GM19043 (cell line): ENCODE measurements around the gene TMEM95.
A peak's percentile ranks its signal among the peaks of the same experiment; 100 is the strongest.
"Not testable (repeated sequence)": the region's sequence is repeated elsewhere in the genome, so short reads cannot be mapped to it uniquely, and the experiment has no call there.

ENCODE experiments used
- ATAC-seq: cut with Tn5 transposase; IDR thresholded peaks from one replicate; pipeline ENCODE4 v1.9.1; 2021; ENCODE audit warnings: low read depth; ENCODE audit not compliant: unreplicated experiment

Gene TMEM95

DNA sequence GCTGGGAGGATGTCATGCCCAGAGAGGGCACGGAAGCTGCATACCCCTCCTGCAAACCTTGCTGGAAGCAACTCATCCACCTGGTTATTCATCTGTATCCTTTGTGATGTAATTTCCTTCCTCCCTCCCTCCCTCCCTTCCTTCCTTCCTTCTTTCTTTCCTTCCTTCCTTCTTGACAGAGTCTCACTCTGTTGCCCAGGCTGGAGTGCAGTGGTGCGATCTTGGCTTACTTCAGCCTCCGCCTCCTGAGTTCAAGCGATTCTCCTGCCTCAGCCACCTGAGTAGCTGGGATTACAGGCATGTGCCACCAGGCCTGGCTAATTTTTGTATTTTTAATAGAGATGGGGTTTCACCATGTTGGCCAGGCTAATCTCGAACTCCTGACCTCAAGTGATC lies 13.6 kb downstream of the TMEM95 start:
- ATAC-seq, result not testable (repeated sequence)

DNA sequence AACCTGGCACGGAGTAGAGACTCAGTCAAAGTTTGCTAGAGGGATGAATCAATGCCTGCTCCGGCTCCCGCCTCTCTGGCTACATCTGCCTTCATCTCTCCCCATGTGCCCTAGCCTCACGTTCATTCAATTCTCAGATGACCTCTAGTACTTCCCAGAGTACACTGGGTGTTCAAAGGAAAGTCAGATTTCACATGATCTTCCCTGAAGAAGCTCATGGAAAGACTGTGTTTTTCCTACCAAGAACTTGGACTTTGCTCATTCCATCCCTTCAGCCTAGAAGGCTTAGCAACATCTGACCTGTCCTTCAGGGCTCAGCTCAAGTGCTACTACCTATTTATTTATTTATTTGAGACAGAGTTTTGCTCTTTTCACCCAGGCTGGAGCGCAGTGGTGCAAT lies 14.9 kb downstream of the TMEM95 start:
- no peak for ATAC-seq

DNA sequence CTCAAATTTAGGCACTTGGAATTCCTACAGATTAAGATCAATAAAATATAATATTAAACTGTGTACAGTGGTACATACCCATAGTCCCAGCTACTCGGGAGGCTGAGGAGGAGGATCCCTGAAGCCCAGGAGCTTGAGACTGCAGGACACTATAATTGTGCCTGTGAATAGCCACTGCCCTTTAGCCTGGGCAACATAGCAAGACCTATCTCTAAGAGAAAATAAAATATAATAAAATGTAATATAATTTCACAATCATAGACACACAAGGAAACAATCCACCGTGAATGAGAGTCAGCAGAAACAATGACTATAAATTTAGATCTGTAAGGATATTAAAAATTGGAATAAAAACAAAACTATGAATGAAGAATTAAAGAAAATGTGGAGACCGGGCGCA lies 15.9 kb downstream of the TMEM95 start:
- ATAC-seq, result no peak

DNA sequence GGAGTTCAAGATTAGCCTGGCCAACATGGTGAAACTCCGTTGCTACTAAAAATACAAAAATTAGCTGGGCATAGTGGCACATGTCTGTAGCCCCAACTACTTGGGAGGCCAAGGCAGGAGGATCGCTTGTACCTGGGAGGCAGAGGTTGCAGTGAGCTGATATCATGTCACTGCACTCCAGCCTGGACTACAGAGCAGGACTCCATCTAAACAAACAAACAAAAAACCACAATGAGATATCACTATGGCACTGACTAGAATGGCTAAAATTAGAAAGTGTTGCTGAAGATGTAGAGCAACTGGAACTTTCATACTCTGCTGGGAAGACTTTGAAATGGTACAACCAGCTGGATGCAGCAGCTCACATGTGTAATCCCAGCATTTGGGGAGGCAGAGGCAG lies 19.4 kb downstream of the TMEM95 start:
- ATAC-seq, result no peak

DNA sequence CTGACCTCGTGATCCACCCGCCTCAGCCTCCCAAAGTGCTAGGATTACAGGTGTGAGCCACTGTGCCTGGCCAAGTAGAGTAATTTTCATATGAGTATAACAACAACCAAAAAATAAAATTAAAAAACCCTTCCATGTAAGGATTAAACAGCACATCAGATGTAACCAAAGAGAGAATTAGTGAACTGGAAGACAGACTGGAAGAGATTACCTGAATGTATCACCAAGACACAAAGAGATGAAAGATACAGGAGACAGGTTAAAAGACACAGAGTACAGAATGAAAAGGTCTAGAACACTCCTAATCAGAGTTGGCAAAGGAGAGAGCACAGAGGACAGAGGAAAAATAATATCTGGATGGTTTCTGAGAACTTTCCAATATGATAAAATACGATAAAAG lies 24.2 kb downstream of the TMEM95 start:
- ATAC-seq, result no peak

DNA sequence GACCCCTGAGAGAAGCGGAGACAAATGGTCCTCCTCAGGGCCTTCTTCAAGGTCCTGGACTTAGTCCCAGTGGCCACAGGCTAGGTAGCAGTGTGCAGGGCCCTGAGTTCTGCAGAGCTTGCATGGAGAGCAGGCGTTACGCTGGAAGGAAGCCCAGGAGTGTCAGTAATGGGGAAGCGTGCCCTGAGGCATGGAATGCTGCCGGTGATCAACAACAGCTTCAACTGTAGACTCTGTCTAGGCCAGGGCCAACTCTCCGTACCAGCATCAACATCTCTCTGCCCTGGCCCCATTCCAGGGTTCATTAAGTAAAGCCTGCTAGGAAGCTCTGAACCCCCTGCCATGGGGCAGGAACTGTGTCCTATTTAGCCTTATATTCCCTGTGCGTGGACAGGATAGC lies 25.4 kb downstream of the TMEM95 start:
- no peak for ATAC-seq

DNA sequence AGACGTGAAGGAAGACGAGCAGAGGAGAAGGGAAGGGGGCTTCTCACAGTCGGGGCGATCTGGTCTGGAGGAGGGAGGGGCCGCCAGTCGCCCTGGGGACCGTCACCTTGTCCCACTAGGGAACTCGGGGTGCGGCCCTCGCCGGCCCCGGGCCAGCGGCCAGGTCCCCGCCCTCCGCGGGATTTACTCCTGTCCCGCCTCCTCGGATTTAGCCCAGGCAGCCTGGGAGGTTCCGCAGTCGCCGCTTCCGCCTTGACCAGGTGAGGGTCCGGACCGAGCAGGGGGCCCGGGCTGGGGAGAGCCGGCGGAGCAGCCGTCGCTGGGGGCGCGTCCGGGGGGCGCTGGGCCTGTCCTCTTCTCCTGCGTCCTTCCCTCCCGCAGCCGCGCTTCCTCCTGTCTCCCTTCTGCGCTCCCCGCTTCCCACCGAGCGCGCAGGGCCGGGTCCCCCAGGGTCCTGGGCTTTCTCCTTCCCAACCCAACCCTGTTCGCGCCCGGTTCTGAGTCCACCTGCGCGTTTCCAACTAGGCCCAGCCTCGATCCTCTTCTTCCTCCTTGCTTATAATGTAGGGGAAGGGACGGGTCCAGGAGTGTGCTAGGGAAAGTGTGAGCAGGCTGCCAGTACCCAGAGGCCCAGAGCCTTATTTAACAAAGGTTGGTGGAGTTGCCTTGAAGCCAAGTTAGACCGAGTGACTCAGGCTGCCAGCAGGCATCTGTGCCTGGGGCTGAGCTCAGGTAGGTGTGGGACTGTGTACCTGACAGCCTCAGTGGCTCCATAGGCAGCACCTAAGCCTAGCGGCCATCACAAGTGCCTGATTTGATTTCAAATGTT lies 26.1 kb downstream of the TMEM95 start, which contains the start of gene TNK1:
TSS of gene TNK1 (plus strand) at position 235 of the 829 bp plus-strand sequence. CDS start 1,838 bp downstream, outside the sequence.
- no peak for ATAC-seq

DNA sequence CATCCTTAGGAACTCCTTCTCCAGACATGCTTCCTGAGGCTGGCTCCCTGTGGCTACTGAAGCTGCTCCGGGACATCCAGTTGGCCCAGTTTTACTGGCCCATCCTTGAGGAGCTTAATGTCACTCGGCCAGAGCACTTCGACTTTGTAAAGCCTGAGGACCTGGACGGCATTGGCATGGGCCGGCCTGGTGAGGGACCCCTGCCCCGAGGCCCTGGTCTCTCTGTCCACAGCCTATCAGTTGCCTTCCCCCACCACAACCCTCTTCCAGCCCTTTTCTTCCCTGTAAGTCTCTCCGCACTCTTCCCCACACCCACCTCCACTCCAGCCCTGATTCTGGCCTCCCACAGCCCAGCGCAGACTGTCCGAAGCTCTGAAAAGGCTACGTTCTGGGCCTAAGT lies 27.9 kb downstream of the TMEM95 start:
- ATAC-seq, result no peak

DNA sequence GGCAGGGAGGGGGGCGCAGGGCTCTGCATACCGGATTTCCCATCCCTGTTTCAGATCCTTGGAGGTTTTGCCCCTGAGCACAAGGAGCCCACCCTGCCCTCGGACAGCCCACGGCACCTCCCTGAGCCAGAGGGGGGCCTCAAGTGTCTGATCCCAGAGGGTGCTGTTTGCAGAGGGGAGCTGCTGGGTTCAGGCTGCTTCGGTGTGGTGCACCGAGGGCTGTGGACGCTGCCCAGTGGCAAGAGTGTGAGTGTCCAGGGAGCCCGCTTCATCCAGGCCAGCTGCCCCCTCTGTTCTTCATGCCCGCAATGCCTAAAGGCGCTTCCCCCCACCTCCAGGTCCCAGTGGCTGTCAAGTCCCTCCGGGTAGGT lies 28.4 kb downstream of the TMEM95 start:
- no peak for ATAC-seq

DNA sequence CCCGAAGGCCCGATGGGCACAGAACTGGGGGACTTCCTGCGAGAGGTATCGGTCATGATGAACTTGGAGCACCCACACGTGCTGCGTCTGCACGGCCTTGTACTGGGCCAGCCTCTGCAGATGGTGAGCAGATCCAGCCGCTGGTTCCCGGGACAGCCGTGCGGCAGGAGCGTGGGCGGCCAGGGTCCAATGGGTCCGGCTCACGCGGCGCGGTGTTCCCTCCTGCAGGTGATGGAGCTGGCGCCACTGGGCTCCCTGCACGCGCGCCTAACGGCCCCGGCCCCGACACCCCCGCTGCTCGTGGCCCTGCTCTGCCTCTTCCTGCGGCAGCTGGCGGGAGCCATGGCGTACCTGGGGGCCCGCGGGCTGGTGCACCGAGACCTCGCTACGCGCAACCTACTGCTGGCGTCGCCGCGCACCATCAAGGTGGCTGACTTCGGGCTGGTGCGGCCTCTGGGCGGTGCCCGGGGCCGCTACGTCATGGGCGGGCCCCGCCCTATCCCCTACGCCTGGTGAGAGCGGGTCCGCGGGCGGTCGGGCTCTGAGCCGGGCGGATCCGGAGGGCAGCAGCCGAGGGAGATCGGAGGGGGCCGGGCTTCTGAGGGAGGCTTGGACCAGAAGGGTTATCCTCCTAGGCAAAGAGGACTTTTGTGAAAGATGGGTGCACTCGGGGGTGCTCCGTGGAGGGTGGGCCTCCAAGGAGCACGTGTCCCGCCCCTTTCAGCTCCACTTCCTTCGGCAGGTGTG lies 29.0 kb downstream of the TMEM95 start:
- ATAC-seq, result peak; percentile 51

DNA sequence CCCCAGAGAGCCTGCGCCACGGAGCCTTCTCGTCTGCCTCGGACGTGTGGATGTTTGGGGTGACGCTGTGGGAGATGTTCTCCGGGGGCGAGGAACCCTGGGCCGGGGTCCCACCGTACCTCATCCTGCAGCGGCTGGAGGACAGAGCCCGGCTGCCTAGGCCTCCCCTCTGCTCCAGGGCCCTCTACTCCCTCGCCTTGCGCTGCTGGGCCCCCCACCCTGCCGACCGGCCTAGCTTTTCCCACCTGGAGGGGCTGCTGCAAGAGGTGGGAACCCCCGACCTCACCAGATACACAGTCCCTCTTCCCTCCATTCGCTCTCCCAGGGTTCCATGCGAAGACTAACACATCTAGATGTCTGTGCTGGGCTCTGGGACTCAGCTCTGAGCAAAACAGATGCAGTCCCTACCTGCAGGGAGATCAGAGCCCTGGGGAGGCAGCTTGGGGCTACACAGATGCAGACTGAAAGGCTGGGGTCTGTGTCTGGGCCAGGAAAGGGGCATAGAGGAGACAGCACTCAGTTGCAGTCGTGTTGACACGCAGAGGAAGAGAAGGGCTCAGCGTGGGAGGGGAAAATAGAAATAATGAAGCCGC lies 29.6 kb downstream of the TMEM95 start:
- no peak for ATAC-seq

DNA sequence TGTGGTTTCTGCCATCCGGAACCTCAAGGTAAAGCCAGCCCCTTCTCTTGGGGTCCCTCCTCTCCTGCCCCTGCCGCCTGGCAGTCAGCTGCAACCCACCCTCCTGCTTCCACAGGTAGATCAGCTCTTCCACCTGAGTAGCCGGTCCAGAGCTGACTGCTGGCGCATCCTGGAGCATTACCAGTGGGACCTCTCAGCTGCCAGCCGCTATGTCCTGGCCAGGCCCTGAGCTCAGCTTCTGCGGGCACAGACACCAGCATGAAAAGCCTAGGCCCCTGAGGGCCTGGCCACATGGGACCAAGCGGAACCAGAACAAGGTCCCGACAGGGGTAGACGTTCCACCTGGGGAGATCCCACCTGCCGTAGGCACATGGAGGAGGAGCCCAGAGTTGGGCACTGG lies 33.9 kb downstream of the TMEM95 start:
- no peak for ATAC-seq

DNA sequence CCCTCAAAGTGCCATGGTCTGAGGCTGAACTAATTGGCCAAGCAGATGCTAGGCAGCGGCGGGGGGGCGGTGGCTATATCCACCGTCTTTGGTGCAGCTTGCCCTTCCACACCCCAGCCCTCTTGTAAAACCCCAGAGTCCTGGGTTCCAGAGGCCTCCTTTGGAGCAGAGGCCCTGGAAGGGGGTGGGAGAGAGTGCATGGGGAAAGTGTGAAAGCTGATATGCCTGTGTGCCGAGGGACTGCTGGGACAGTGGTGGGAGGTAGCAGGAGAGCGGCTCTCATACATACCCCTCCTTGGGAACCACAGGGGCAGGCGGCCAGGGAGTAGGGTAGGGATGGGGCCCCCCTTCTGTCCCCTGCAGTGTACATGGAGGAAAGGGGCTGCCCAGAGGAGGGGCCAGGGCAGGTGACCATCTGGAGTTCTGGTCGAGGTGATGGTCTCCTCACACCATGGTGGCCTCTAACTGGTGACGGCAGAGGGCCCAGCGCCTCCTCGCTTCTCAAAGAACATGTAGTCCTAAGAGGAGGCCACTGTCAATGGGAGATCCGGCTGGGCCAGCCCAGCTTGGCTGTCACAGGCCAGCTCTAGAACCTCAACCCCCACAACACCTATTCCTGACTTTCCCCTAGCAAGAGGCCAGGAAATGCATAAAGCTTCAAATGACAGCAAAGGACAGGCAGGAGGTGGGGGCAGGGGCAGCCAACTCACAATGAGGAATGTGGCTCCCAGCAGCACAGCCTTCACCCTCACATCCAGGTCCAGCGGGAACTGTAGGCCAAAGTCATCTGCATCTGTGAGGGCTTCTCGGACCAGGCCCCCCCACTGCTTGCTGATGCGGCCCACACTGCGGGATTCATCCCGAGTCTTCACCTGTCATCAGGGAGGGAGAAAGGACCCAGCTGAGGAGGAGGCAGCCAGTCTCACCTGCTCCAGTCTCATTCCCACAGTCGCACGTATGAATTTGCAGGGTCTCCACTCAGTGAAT lies 35.3 kb downstream of the TMEM95 start:
- no peak for ATAC-seq

DNA sequence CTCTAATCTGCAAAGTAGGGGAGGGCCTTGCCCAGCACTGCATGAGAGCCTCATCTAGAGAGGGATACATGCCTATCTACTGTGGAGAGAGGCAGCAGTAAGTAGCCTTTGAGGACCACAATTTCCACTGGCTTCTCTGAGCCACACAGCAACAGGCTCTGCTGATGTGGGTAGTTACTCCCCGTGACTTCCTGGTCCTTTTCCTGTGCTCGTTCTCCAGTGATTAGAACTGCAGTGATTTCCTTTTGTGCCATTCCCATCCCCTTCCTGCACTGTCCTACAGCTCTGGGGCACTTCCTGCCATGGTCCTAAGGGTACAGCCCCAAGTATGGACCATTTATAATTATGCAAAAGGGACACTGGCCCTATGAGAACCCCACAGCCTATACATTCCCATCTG lies 36.4 kb downstream of the TMEM95 start:
- no peak for ATAC-seq

DNA sequence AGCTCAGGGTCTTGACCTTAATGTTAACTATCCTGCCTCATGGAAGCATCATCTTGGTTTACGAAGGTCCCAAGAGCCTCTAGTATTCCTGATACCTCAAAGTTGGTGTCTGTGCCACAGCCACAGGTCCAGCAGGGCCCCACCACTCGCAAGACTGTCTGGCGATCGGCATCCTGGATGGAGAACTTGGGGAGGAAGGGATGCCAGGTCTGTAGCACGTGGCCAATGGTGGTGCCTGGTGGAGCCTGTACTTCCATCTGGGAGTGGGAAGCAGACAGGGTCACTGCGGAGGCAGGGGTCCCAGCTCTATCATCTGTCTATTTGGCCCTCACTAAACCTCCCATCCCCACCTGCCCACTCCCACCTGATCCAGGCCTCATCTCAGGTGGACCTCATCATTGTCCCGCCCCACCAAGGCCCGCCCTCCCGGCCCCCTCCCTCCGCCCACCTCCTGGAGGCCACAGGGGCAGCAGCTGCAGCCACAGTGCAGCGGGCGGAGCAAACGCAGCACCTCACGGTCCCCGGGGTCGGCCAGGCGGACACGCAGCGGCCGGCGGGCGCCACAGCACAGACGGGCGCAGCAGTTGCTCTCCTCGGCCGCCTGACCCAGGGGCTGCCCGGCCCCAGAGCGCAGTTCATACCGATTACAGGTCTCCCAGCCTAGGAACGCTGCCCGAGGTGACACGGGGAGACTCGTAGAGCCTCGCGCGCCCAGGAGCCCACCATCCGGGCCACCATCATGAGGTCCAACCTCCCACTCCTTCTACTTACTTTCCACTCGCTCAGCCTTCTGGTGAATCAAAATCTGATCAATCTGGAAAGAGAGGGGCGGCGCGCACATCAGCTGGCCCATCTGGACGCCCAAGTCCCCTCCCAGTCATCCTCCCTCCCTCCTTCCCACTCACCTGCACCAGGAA lies 38.0 kb downstream of the TMEM95 start:
- ATAC-seq, result no peak

DNA sequence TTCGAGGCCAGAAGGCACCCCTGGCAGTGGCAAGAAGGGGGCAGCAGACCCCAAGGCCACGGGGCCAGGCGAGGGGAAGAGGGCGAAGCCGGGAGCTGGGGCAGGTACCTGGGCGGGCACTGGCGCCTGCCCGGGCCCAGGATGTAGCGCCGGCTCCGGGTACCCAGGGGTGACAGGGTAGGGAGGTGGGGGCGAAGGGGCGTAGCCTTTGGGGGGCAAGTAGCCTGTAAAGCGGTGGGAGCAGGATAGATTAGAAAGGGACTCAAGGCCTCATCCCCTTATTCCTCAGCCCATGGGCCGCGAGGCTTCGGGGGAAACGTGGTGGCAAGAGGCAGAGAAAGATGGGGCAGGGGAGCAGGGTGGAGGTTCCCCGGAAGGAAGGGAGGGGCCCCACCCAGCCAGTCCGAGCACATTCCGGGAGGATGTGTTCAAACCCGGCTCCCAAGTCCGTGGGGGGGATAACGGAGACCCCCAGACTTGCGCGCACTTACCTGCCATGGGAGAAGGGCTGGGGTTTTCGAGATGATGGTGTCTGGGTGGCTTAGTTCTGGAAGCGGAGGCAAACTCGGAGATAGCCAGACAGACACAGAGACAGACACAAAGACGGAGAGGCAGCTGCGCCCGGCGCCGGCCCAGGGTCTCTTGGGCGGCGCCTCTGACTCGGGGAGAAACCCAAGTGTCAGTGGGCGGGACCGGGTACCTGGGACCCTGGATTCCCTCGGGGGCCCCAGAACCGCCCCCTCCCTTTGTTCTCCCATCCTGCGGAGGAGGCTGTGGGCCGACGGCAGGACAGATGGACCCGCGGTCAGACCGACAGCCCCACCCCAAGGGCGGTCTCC lies 38.9 kb downstream of the TMEM95 start:
- ATAC-seq, result no peak

DNA sequence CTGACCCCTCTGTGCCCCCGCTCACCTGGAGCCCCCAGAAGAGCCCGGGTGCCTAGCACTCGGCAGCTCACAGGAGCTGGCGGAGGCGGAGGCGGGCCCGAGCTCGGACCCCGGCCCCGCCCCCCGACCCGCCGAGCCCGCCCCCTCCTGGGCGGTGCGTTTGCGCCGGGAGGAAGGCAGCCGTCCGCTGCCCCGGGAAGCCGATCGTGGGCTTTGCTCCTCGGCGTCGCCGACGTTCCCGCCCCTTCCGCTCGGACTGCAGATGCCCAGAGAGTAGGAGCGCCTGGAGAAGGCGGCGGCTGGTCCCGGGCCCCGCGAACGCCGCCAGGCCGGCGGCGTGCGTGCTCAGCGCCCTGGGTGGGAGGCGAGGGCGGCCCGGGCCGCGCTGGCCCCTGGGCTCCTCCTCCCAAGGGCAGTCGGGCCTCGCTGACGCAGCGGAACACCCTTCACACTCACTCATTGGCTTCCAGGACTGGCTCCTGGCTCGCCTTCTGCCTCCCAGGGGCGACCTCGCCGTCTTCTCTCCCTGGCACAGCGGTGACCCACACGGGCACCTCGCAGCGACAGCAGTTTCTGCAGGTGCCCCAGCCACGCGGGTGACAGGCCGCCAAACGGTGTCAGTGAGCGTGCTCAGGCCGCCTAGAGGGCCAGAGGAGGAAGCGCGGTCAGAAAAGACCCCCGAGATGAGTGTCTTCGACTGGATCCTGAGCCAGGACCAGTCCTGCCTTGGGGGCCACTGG lies 39.7 kb downstream of the TMEM95 start, which contains the start of gene PLSCR3:
TSS of gene PLSCR3 (minus strand) at position 74 of the 740 bp plus-strand sequence. CDS start 415 bp downstream, outside the sequence.
- no peak for ATAC-seq

DNA sequence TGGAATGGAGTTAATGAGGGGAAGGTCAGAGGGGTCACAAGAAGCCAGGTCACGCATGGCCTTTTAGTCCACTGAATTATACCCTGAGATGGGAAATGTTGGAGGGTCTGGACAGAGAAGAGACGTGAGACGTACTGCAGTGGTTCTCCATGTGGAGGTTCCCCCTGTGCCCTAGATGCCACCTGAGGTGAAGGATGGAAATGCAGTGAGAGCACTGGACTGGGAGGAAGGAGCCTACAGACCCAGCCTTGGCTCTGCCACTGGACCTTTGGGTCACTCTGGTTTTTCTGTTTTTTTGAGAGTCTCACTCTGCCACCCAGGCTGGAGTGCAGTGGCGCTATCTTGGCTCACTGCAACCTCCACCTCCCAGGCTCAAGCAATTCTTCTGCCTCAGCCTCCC lies 41.2 kb downstream of the TMEM95 start:
- ATAC-seq, result no peak
